Sigmoid colon (tissue), 7 donors: ENCODE measurements around the gene ZNF202. TPM values are rescaled to one million over a fixed set of nuclear protein-coding genes. Genes with fewer than 3 reads are reported as not detected.
"Not testable (repeated sequence)": the region's sequence is repeated elsewhere in the genome, so short reads cannot be mapped to it uniquely, and the experiment has no call there.

Experiments used
- DNase-seq: peaks from one replicate; pipeline ENCODE4 v3.0.0-alpha.2; 2019
- H3K27ac ChIP-seq, 4 donors: fragments of 200-600 bp; sonication (generic); one replicate each; pipeline ENCODE4 v1.5.1; 2016 to 2019; ENCODE audit warnings: mild to moderate bottlenecking in 1 of 4
- H3K27me3 ChIP-seq, 3 donors: fragments of 200-600 bp; sonication (generic); one replicate each; pipeline ENCODE4 v1.5.1; 2019; ENCODE audit warnings: mild to moderate bottlenecking in 1 of 3
- H3K36me3 ChIP-seq, 4 donors: fragments of 200-600 bp; sonication (generic); one replicate each; pipeline ENCODE4 v1.5.1; 2016 to 2019
- H3K4me1 ChIP-seq, 4 donors: fragments of 200-600 bp; sonication (generic); one replicate each; pipeline ENCODE4 v1.5.1; 2017 to 2019
- H3K4me3 ChIP-seq, 4 donors: fragments of 200-600 bp; sonication (generic); one replicate each; pipeline ENCODE4 v1.5.1; 2017 to 2019; ENCODE audit warnings: mild to moderate bottlenecking in 2 of 4, moderate library complexity in 1 of 4
- H3K9me3 ChIP-seq, 4 donors: fragments of 200-600 bp in 3 of 4; sonication (generic) in 3 of 4; one replicate each; pipeline versions ENCODE4 v1.5.1 to v1.6.1; 2013 to 2019
- EP300 ChIP-seq, 4 donors: sonication (generic); formaldehyde crosslinking; IDR thresholded peaks; one replicate each; pipeline ENCODE4 v1.6.1; 2017; ENCODE audit warnings: antibody characterized with exemption in 4 of 4
- POLR2A ChIP-seq, 2 donors: fragments of 450-650 bp; IDR thresholded peaks; one replicate each; pipeline ENCODE4 v1.6.1; 2016; ENCODE audit warnings: antibody characterized with exemption in 2 of 2, mild to moderate bottlenecking in 2 of 2, moderate library complexity in 2 of 2
- POLR2AphosphoS5 ChIP-seq, 4 donors: sonication (generic); formaldehyde crosslinking; IDR thresholded peaks; one replicate each; pipeline ENCODE4 v1.6.1; 2017; ENCODE audit warnings: antibody characterized with exemption in 4 of 4
- WGBS, 2 donors: extraction: QIAGEN DNeasy Blood & Tissue Kit; methylation state at CpG; one replicate each; pipeline ENCODE4 v1.1.7; 2013; 5-methylcytosine and 5-hydroxymethylcytosine counted together
- intact Hi-C: fragments of 100-400 bp; cut with DNase I; formaldehyde crosslinking; loops from one replicate; pipeline ENCODE4 v1.15.1; 2023
- polyA plus RNA-seq, 3 donors: library from polyadenylated mRNA; stranded (reverse); fragments of 200-250 nt; gene quantifications; one replicate each; pipeline ENCODE4 v1.2.3, GENCODE V29; 2013
- total RNA-seq, 4 donors: library from RNA; depleted of rRNA; stranded (reverse); fragments of >200 nt; gene quantifications; one replicate each; pipeline ENCODE4 v1.1.0, GENCODE V29; 2016
- TF ChIP-seq, protein P1 (sequence below), 4 experiments: fragments of 450-650 bp in 3 of 4; fragments of 200-600 bp in 1 of 4; IDR thresholded peaks; one replicate each; pipeline ENCODE4 v1.5.1; 2016 to 2019; ENCODE audit warnings: antibody characterized with exemption in 4 of 4, mild to moderate bottlenecking in 3 of 4, moderate library complexity in 2 of 4
- donor health status: healthy with polysubstance abuse.
- donor health status: Bipolar disorder and iron deficiency.
- donor health status: healthy.

Gene ZNF202
- total and polyA plus RNA-seq, 7 donors = 1.2 to 8.1 (median 6.3) TPM

- no peaks in the 10 kb centered on the region for H3K36me3 ChIP-seq
- H3K27ac ChIP-seq = no peak overlapping the region
- H3K4me1 ChIP-seq = no peaks in the 10 kb centered on the region
- H3K9me3 ChIP-seq = no peaks in the 10 kb centered on the region
- 92 to 93% methylated on average over 3 of the region's 3 CpGs for WGBS, 2 donors
- no peak for DNase-seq
- no peak for TF ChIP-seq POLR2AphosphoS5 (IDR thresholded peaks at IDR 0.05)
- no peak for TF ChIP-seq POLR2A (IDR thresholded peaks at IDR 0.05)
- TF ChIP-seq, protein P1, sequence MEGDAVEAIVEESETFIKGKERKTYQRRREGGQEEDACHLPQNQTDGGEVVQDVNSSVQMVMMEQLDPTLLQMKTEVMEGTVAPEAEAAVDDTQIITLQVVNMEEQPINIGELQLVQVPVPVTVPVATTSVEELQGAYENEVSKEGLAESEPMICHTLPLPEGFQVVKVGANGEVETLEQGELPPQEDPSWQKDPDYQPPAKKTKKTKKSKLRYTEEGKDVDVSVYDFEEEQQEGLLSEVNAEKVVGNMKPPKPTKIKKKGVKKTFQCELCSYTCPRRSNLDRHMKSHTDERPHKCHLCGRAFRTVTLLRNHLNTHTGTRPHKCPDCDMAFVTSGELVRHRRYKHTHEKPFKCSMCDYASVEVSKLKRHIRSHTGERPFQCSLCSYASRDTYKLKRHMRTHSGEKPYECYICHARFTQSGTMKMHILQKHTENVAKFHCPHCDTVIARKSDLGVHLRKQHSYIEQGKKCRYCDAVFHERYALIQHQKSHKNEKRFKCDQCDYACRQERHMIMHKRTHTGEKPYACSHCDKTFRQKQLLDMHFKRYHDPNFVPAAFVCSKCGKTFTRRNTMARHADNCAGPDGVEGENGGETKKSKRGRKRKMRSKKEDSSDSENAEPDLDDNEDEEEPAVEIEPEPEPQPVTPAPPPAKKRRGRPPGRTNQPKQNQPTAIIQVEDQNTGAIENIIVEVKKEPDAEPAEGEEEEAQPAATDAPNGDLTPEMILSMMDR (IDR thresholded peaks at IDR 0.05) = no peak
- no peak for TF ChIP-seq EP300 (IDR thresholded peaks at IDR 0.05)
- intact Hi-C loops = no loop called here
- H3K4me3 ChIP-seq = no peak overlapping the region
- H3K27me3 ChIP-seq = no peaks in the 10 kb centered on the region
These were observed 14.4 kb upstream of the ZNF202 start for GRCh38 chr11:123755813-123756212.

DNA sequence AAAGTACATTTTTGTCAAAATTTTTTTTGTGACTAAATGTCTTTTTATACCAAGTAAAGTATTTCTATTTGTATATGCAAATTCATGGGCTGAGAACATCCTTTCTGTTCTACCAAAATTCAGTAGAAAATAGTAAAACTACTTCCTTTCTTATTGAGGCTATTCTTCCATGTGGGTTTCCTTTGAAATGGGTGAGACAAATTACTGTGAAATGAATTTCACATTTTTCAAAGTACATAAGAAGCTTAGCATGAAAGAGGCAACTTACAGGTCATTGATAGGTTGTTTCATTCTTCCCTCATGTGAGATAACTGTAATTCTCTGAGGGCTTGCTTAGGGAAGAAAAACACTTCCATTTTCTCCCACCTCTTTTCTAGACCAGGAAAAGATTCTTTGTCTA, 13.9 kb upstream of the ZNF202 start:
- no peak for TF ChIP-seq POLR2AphosphoS5 (IDR thresholded peaks at IDR 0.05)
- Histone ChIP-seq H3K27ac (no peak overlapping the region), H3K4me3 (no peak overlapping the region), H3K4me1 (no peaks in the 10 kb centered on the region), H3K9me3 (no peaks in the 10 kb centered on the region), H3K36me3 (no peaks in the 10 kb centered on the region), H3K27me3 (no peaks in the 10 kb centered on the region)
- intact Hi-C loops = no loop called here
- DNase-seq = no peak

- no peak within 1 kb of the TSS for H3K4me3 ChIP-seq
- no peaks in the 10 kb centered on the region for H3K27me3 ChIP-seq
- no peak for DNase-seq
- H3K9me3 ChIP-seq = no peaks in the 10 kb centered on the region
- no peaks in the 10 kb centered on the region for H3K4me1 ChIP-seq
- H3K27ac ChIP-seq = no peak within 1 kb of the TSS
- intact Hi-C loops = no loop called here
- 92 to 93% methylated on average over 3 of the region's 3 CpGs for WGBS, 2 donors
- TF ChIP-seq, protein P1 (IDR thresholded peaks at IDR 0.05) = no peak
- no peak for TF ChIP-seq POLR2A (IDR thresholded peaks at IDR 0.05)
- TF ChIP-seq POLR2AphosphoS5 (IDR thresholded peaks at IDR 0.05) = no peak
- no peak for TF ChIP-seq EP300 (IDR thresholded peaks at IDR 0.05)
- H3K36me3 ChIP-seq = no peaks in the 10 kb centered on the region
These were observed 12.7 kb upstream of the ZNF202 start, which contains the start of gene OR6X1 for GRCh38 chr11:123754101-123754568. Gene OR6X1 (minus strand): TSS chr11:123754518. CDS start chr11:123754518, 0 bp downstream.

- Histone ChIP-seq H3K9me3 (no peaks in the 10 kb centered on the region), H3K36me3 (no peaks in the 10 kb centered on the region), H3K27ac (no peak overlapping the region), H3K4me1 (no peaks in the 10 kb centered on the region), H3K4me3 (no peak overlapping the region), H3K27me3 (no peaks in the 10 kb centered on the region)
- TF ChIP-seq, protein P1 (IDR thresholded peaks at IDR 0.05) = no peak
- no peak for TF ChIP-seq EP300 (IDR thresholded peaks at IDR 0.05)
- no peak for TF ChIP-seq POLR2AphosphoS5 (IDR thresholded peaks at IDR 0.05)
- no peak for TF ChIP-seq POLR2A (IDR thresholded peaks at IDR 0.05)
- intact Hi-C loops = no loop called here
- DNase-seq = no peak
These were observed 11.7 kb upstream of the ZNF202 start for GRCh38 chr11:123753110-123753509.

- Histone ChIP-seq H3K27me3 (no peaks in the 10 kb centered on the region), H3K4me3 (no peak overlapping the region), H3K9me3 (no peaks in the 10 kb centered on the region), H3K36me3 (no peaks in the 10 kb centered on the region), H3K27ac (no peak overlapping the region), H3K4me1 (no peaks in the 10 kb centered on the region)
- no peak for DNase-seq
- TF ChIP-seq EP300 (IDR thresholded peaks at IDR 0.05) = no peak
- TF ChIP-seq POLR2AphosphoS5 (IDR thresholded peaks at IDR 0.05) = no peak
- TF ChIP-seq, protein P1 (IDR thresholded peaks at IDR 0.05) = no peak
- no peak for TF ChIP-seq POLR2A (IDR thresholded peaks at IDR 0.05)
- intact Hi-C loops = no loop called here
- 33 to 78% methylated on average over 1 of the region's 1 CpG for WGBS, 2 donors
These were observed 10.3 kb upstream of the ZNF202 start for GRCh38 chr11:123751781-123752180.

DNA sequence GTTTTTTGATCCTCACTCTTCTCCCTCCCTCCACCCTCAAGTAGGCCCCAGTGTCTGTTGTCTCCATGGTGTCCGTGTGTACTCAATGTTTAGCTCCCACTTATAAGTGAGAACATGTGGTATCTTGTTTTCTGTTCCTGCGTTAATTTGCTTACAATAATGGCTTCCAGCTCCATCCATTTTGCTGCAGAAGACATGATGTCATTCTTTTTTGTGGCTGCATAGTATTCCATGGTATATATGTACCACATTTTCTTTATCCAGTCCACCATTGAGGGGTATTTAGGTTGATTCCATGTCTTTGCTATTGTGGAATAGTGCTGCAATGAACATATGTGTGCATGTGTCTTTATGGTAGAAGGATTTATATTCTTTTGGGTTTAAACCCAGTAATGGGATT, 6.9 kb upstream of the ZNF202 start:
- H3K27me3 ChIP-seq, intact Hi-C loops, DNase-seq, H3K4me3 ChIP-seq, H3K4me1 ChIP-seq, H3K9me3 ChIP-seq, H3K36me3 ChIP-seq, H3K27ac ChIP-seq: not testable (repeated sequence)
- WGBS, 2 donors = 67 to 95% methylated on average over 2 of the region's 2 CpGs
